Omental fat pad (tissue), 4 donors: Measurements from ENCODE around the gene CNOT4. TPM values are rescaled to one million over a fixed set of nuclear protein-coding genes. Genes with fewer than 3 reads are reported as not detected.

Experiments
- ATAC-seq: fragments of 150-250 bp; one replicate; pipeline ENCODE4 v1.9.1; 2016; ENCODE audit warnings: mild to moderate bottlenecking, moderate library complexity; ENCODE audit not compliant: low FRiP score
- DNase-seq: peaks from one replicate; pipeline ENCODE4 v3.0.0-alpha.2; 2019; ENCODE audit warnings: low spot score
- CTCF ChIP-seq, 3 donors: fragments of 450-650 bp; IDR thresholded peaks; one replicate each; pipeline ENCODE4 v1.5.1; 2016 to 2017; ENCODE audit warnings: antibody characterized with exemption in 3 of 3, mild to moderate bottlenecking in 3 of 3, moderate library complexity in 2 of 3
- total RNA-seq, 4 donors: library from RNA; depleted of rRNA; stranded (reverse); fragments of >200 nt; gene quantifications; one replicate each; pipeline ENCODE4 v1.1.0, GENCODE V29; 2016

CNOT4 gene
- total RNA-seq, 4 donors from 2014 or later = 19.8 to 21.8 (median 20.2) TPM

- TF ChIP-seq CTCF (IDR thresholded peaks at IDR 0.05) = no peak
- no peak for DNase-seq
Observed at GRCh38 chr7:135527025-135527424, 17.1 kb upstream of the CNOT4 start.

GRCh38 chr7:135525426-135525825 is 15.5 kb upstream of the CNOT4 start:
- ATAC-seq = no peak
- no peak for TF ChIP-seq CTCF (IDR thresholded peaks at IDR 0.05)

More at GRCh38 chr7:135527025-135527424, 17.1 kb upstream of the CNOT4 start:
- ATAC-seq = no peak

GRCh38 chr7:135523146-135523545 is 13.2 kb upstream of the CNOT4 start:
- DNase-seq (no peak), ATAC-seq (no peak)
- no peak for TF ChIP-seq CTCF (IDR thresholded peaks at IDR 0.05)

More at GRCh38 chr7:135525426-135525825, 15.5 kb upstream of the CNOT4 start:
- no peak for DNase-seq

- no peak for TF ChIP-seq CTCF (IDR thresholded peaks at IDR 0.05)
- no peak for ATAC-seq
- no peak for DNase-seq
Observed at GRCh38 chr7:135522509-135522908, 12.6 kb upstream of the CNOT4 start.

- no peak for ATAC-seq
- no peak for TF ChIP-seq CTCF (IDR thresholded peaks at IDR 0.05)
- no peak for DNase-seq
Observed at GRCh38 chr7:135519871-135520270, 10.0 kb upstream of the CNOT4 start.

- no peak for TF ChIP-seq CTCF (IDR thresholded peaks at IDR 0.05)
- ATAC-seq (no peak), DNase-seq (no peak)
Observed at GRCh38 chr7:135519233-135519688, 9.4 kb upstream of the CNOT4 start.

- ATAC-seq = no peak
Observed at GRCh38 chr7:135518748-135519147, 8.8 kb upstream of the CNOT4 start.

More at GRCh38 chr7:135518748-135519147, 8.8 kb upstream of the CNOT4 start:
- no peak for DNase-seq
- TF ChIP-seq CTCF (IDR thresholded peaks at IDR 0.05) = no peak
